ENCODE data around the gene DISP2. TPM values are rescaled to one million over a fixed set of nuclear protein-coding genes. Genes with fewer than 3 reads are reported as not detected.

Gene DISP2
- total RNA-seq, 1 experiment from 2014 or later, result 0.62 TPM

- Histone ChIP-seq H3K4me3 (ENCODE audit: low read depth, low read length, poor library complexity, severe bottlenecking) (no peak overlapping the region), H3K27ac (ENCODE audit: low read depth, low read length, poor library complexity, severe bottlenecking) (no peak overlapping the region), H3K9me3 (ENCODE audit: low read depth, low read length, poor library complexity, severe bottlenecking) (no peaks in the 10 kb centered on the region), H3K27me3 (replicated peaks; ENCODE audit: insufficient read depth, low read depth, low read length, poor library complexity) (no peaks in the 10 kb centered on the region), H3K36me3 (ENCODE audit: insufficient read depth, low read length, poor library complexity, severe bottlenecking) (no peaks in the 10 kb centered on the region), H3K4me1 (ENCODE audit: insufficient read depth, low read length, poor library complexity, severe bottlenecking) (peaks cover 11% of the 10 kb centered on the region)
- POLR2A ChIA-PET (ENCODE audit: low non-redundant PET), result no interaction called here
- no TSS peak for BruUV-seq (replicated peaks)
- TF ChIP-seq CTCF (conservative IDR thresholded peaks at IDR 0.05; ENCODE audit: low read depth, low read length) (no peak), EZH2 (IDR thresholded peaks at IDR 0.05; ENCODE audit: borderline replicate concordance, low read depth, low read length, poor library complexity, severe bottlenecking) (no peak)
- intact Hi-C loops (cut with micrococcal nuclease; ENCODE audit: unreplicated experiment), result no loop called here
- CTCF ChIA-PET, result interaction anchor here (1.5 kb wide), 1 partner anchor 267 kb away, joined by 3 read pairs; no protein-coding TSS in a partner anchor
- peak; percentile 82 for DNase-seq (ENCODE audit: low spot score)
These were observed 44.3 kb upstream of the DISP2 start for GRCh38 chr15:40313531-40314398.

GRCh38 chr15:40314723-40315276 lies 43.2 kb upstream of the DISP2 start:
- peaks cover 11% of the 10 kb centered on the region for H3K4me1 ChIP-seq (ENCODE audit: insufficient read depth, low read length, poor library complexity, severe bottlenecking)
- no peaks in the 10 kb centered on the region for H3K36me3 ChIP-seq (ENCODE audit: insufficient read depth, low read length, poor library complexity, severe bottlenecking)
- no peak overlapping the region for H3K27ac ChIP-seq (ENCODE audit: low read depth, low read length, poor library complexity, severe bottlenecking)
- no TSS peak for BruUV-seq (replicated peaks)
- no peak for TF ChIP-seq EZH2 (IDR thresholded peaks at IDR 0.05; ENCODE audit: borderline replicate concordance, low read depth, low read length, poor library complexity, severe bottlenecking)
- no peak for TF ChIP-seq CTCF (conservative IDR thresholded peaks at IDR 0.05; ENCODE audit: low read depth, low read length)
- intact Hi-C loops (cut with micrococcal nuclease; ENCODE audit: unreplicated experiment), result no loop called here
- no peaks in the 10 kb centered on the region for H3K27me3 ChIP-seq (replicated peaks; ENCODE audit: insufficient read depth, low read depth, low read length, poor library complexity)
- ChIA-PET POLR2A (ENCODE audit: low non-redundant PET) (no interaction called here), CTCF (interaction anchor here (1.5 kb wide), 1 partner anchor 268 kb away, joined by 3 read pairs; no protein-coding TSS in a partner anchor)
- H3K4me3 ChIP-seq (ENCODE audit: low read depth, low read length, poor library complexity, severe bottlenecking), result no peak overlapping the region
- DNase-seq (ENCODE audit: low spot score), result no peak
- no peaks in the 10 kb centered on the region for H3K9me3 ChIP-seq (ENCODE audit: low read depth, low read length, poor library complexity, severe bottlenecking)

GRCh38 chr15:40316931-40317330 lies 41.1 kb upstream of the DISP2 start:
- no peak for DNase-seq (ENCODE audit: low spot score)
- intact Hi-C loops (cut with micrococcal nuclease; ENCODE audit: unreplicated experiment), result no loop called here
- Histone ChIP-seq H3K27ac (ENCODE audit: low read depth, low read length, poor library complexity, severe bottlenecking) (no peak overlapping the region), H3K4me1 (ENCODE audit: insufficient read depth, low read length, poor library complexity, severe bottlenecking) (peaks cover 18% of the 10 kb centered on the region), H3K36me3 (ENCODE audit: insufficient read depth, low read length, poor library complexity, severe bottlenecking) (no peaks in the 10 kb centered on the region), H3K9me3 (ENCODE audit: low read depth, low read length, poor library complexity, severe bottlenecking) (no peaks in the 10 kb centered on the region), H3K4me3 (ENCODE audit: low read depth, low read length, poor library complexity, severe bottlenecking) (no peak overlapping the region), H3K27me3 (replicated peaks; ENCODE audit: insufficient read depth, low read depth, low read length, poor library complexity) (no peaks in the 10 kb centered on the region)
- ChIA-PET CTCF (no interaction called here), POLR2A (ENCODE audit: low non-redundant PET) (interaction anchor here (0.5 kb wide), 1 partner anchor 92 kb away, joined by 3 read pairs; no protein-coding TSS in a partner anchor)
- TF ChIP-seq EZH2 (IDR thresholded peaks at IDR 0.05; ENCODE audit: borderline replicate concordance, low read depth, low read length, poor library complexity, severe bottlenecking) (no peak), CTCF (conservative IDR thresholded peaks at IDR 0.05; ENCODE audit: low read depth, low read length) (no peak)
- BruUV-seq (replicated peaks), result no TSS peak

All from A673 (cell line).